Activated CD8-positive, alpha-beta T cell treated with anti-CD3 and anti-CD28 coated beads, Interleukin-2, amount 10 ng/mL, durations not matched to agents 7 days and 5 days (primary cell): Measurements from ENCODE around the gene F10. TPM values are rescaled to one million over a fixed set of nuclear protein-coding genes. Genes with fewer than 3 reads are reported as not detected.
"Not testable (repeated sequence)": the region's sequence is repeated elsewhere in the genome, so short reads cannot be mapped to it uniquely, and the experiment has no call there.

Experiments
- ATAC-seq: fragments of 150-1000 bp; cut with Tn5 transposase; one replicate; pipeline ENCODE4 v1.10.0; 2021; ENCODE audit warnings: moderate library complexity
- CTCF ChIA-PET: fragments of 350-600 bp; sonication (Branson Sonifier 250); formaldehyde crosslinking; loops from one replicate; lab custom pipeline; 2021; ENCODE audit warnings: antibody characterized with exemption; lab: Charles Lee
- POLR2A ChIA-PET: fragments of 350-600 bp; sonication (Branson Sonifier 250); formaldehyde crosslinking; loops from one replicate; lab custom pipeline; 2021; ENCODE audit warnings: antibody characterized with exemption; lab: Charles Lee
- DNase-seq: peaks from one replicate; pipeline ENCODE4 v3.0.0-alpha.2; 2020
- H3K27ac Mint-ChIP-seq: one replicate; pipeline ENCODE4 v1.8.0; 2021; ENCODE audit warnings: mild to moderate bottlenecking, mixed read lengths
- H3K27me3 Mint-ChIP-seq: one replicate; pipeline ENCODE4 v1.8.0; 2021; ENCODE audit warnings: low read depth, mixed read lengths
- H3K36me3 Mint-ChIP-seq: one replicate; pipeline ENCODE4 v1.8.0; 2021; ENCODE audit warnings: low read depth, mixed read lengths
- H3K4me1 Mint-ChIP-seq: one replicate; pipeline ENCODE4 v1.8.0; 2021; ENCODE audit warnings: low read depth, mixed read lengths
- H3K4me3 Mint-ChIP-seq: one replicate; pipeline ENCODE4 v1.8.0; 2021; ENCODE audit warnings: mild to moderate bottlenecking, mixed read lengths
- H3K9me3 Mint-ChIP-seq: one replicate; pipeline ENCODE4 v1.8.0; 2022; ENCODE audit warnings: mixed read lengths; ENCODE audit not compliant: insufficient read depth
- total RNA-seq, 2 experiments: library from RNA; stranded (reverse); gene quantifications; one replicate each; pipeline ENCODE4 v1.2.3, GENCODE V29; 2021

Gene F10
- total RNA-seq, 2 experiments from 2014 or later: not detected

GRCh38 chr13:113096745-113097305 is 25.8 kb upstream of the F10 start:
- H3K27ac Mint-ChIP-seq: no peak overlapping the region
- H3K4me3 Mint-ChIP-seq: no peak overlapping the region
- no peaks in the 10 kb centered on the region for H3K9me3 Mint-ChIP-seq
- POLR2A ChIA-PET: no interaction called here
- ATAC-seq (no peak), DNase-seq (no peak)
- H3K4me1 Mint-ChIP-seq: no peaks in the 10 kb centered on the region
- no peaks in the 10 kb centered on the region for H3K36me3 Mint-ChIP-seq
- no peaks in the 10 kb centered on the region for H3K27me3 Mint-ChIP-seq
- CTCF ChIA-PET: no interaction called here

DNA sequence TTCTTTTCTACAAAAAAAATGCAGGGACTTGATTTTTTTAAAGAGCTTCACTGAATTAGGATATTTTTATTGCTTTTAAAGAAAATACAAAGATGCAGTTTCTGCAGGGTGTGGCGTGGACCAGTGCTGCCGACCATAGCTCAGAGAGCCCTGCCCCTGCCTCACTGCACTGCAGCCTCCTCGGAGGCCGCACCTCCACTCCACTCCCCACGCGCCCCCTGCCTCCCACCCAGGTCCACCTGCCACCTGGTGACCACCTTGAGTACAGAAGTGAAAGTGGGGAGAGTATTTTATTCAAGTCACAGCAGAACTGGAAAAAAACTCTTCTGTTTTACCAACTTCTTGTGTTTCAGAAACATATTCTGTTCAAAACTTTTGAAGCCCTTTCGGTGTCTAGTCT is 24.9 kb upstream of the F10 start:
- Mint-ChIP-seq H3K9me3 (no peaks in the 10 kb centered on the region), H3K4me1 (no peaks in the 10 kb centered on the region), H3K27me3 (no peaks in the 10 kb centered on the region), H3K27ac (no peak overlapping the region), H3K4me3 (no peak overlapping the region), H3K36me3 (no peaks in the 10 kb centered on the region)
- no peak for ATAC-seq
- POLR2A ChIA-PET: no interaction called here
- CTCF ChIA-PET: no interaction called here
- no peak for DNase-seq

GRCh38 chr13:113098162-113098732 is 24.4 kb upstream of the F10 start:
- Mint-ChIP-seq H3K36me3 (no peaks in the 10 kb centered on the region), H3K27me3 (no peaks in the 10 kb centered on the region), H3K9me3 (no peaks in the 10 kb centered on the region), H3K27ac (no peak overlapping the region), H3K4me3 (no peak overlapping the region), H3K4me1 (no peaks in the 10 kb centered on the region)
- ATAC-seq: no peak
- no peak for DNase-seq
- ChIA-PET CTCF (no interaction called here), POLR2A (no interaction called here)

DNA sequence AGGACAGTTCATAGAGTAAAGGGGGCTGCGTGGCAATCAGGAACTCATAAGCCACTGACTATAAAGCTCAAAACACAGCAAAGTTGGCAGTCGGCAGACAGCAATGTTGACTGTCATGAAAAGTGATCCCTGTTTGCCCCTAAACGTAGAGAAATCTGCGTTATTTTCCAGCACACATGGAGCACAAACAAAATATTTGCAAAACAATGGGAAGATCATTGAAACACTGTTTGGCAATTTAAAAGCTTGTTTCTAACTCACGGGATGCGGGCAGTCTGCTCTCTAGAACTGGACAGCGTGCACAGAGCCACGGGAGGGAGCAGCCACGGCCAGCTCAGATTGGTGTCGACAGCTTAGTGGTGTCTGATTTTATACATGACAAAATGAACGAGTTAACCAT is 23.5 kb upstream of the F10 start:
- Mint-ChIP-seq H3K4me3 (no peak overlapping the region), H3K9me3 (no peaks in the 10 kb centered on the region), H3K27me3 (no peaks in the 10 kb centered on the region), H3K27ac (no peak overlapping the region), H3K36me3 (no peaks in the 10 kb centered on the region), H3K4me1 (no peaks in the 10 kb centered on the region)
- no peak for DNase-seq
- no peak for ATAC-seq
- POLR2A ChIA-PET: no interaction called here
- CTCF ChIA-PET: no interaction called here

DNA sequence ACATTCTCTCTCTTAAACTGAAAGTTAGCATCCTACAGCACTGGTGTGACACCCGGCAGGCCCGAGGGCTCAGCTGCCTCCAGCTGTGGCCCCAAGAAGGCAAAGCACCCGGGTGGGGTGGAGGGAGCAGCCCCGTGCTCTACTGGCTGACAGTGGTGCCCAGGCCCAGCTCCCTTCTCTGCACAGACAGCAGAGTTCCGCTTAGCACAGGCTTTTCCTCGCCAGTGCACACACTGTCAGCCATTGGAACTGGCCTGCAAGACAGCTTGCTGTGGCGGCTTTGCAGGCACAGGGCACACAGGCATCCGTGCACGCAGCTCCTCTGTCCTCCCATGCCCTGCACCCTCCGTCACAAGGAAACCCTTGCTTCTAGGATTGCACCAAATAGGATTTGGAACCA is 20.3 kb upstream of the F10 start:
- POLR2A ChIA-PET, DNase-seq, H3K4me3 Mint-ChIP-seq, CTCF ChIA-PET, H3K27ac Mint-ChIP-seq, H3K9me3 Mint-ChIP-seq, H3K27me3 Mint-ChIP-seq, ATAC-seq, H3K4me1 Mint-ChIP-seq, H3K36me3 Mint-ChIP-seq: not testable (repeated sequence)

DNA sequence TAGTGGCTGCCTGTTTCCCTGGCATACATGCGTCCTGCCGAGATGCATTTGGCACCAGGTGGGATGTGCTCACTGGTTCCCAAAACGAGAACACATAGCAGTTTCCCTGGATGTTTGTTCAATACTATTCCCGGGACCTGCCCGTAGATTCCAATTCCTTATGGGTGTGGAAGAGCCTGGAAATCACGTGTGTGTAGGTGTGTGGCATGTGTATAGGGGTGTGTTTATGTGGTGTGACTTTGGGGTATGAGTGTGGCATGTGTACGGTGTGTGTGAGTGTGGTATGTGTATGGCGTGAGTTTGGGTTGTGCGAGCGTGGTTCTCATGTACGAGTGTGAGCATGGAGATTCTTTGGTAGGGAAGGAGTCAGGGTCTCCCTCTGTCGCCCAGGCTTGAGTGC is 19.9 kb upstream of the F10 start:
- Mint-ChIP-seq H3K4me1 (no peaks in the 10 kb centered on the region), H3K9me3 (no peaks in the 10 kb centered on the region), H3K27me3 (no peaks in the 10 kb centered on the region), H3K4me3 (no peak overlapping the region), H3K27ac (no peak overlapping the region), H3K36me3 (no peaks in the 10 kb centered on the region)
- ATAC-seq (no peak), DNase-seq (no peak)
- POLR2A ChIA-PET: no interaction called here
- CTCF ChIA-PET: no interaction called here

- CTCF ChIA-PET: no interaction called here
- Mint-ChIP-seq H3K36me3 (no peaks in the 10 kb centered on the region), H3K4me3 (no peak overlapping the region), H3K9me3 (no peaks in the 10 kb centered on the region), H3K4me1 (no peaks in the 10 kb centered on the region), H3K27ac (no peak overlapping the region), H3K27me3 (no peaks in the 10 kb centered on the region)
- ATAC-seq (no peak), DNase-seq (no peak)
- POLR2A ChIA-PET: no interaction called here
Observed at GRCh38 chr13:113103646-113104045, 19.0 kb upstream of the F10 start.

GRCh38 chr13:113105032-113105920 is 17.3 kb upstream of the F10 start, which contains the start of gene F7:
TSS of gene F7 (plus strand) at chr13:113105791. CDS start at chr13:113105842, 51 bp downstream.
- no peak within 1 kb of the TSS for H3K27ac Mint-ChIP-seq
- peaks cover 4% of the 10 kb centered on the region for H3K27me3 Mint-ChIP-seq
- H3K4me1 Mint-ChIP-seq: peaks cover 3% of the 10 kb centered on the region
- no peak for ATAC-seq
- ChIA-PET POLR2A (no interaction called here), CTCF (no interaction called here)
- H3K9me3 Mint-ChIP-seq: no peaks in the 10 kb centered on the region
- no peak within 1 kb of the TSS for H3K4me3 Mint-ChIP-seq
- peaks cover 1% of the 10 kb centered on the region for H3K36me3 Mint-ChIP-seq
- DNase-seq: no peak

DNA sequence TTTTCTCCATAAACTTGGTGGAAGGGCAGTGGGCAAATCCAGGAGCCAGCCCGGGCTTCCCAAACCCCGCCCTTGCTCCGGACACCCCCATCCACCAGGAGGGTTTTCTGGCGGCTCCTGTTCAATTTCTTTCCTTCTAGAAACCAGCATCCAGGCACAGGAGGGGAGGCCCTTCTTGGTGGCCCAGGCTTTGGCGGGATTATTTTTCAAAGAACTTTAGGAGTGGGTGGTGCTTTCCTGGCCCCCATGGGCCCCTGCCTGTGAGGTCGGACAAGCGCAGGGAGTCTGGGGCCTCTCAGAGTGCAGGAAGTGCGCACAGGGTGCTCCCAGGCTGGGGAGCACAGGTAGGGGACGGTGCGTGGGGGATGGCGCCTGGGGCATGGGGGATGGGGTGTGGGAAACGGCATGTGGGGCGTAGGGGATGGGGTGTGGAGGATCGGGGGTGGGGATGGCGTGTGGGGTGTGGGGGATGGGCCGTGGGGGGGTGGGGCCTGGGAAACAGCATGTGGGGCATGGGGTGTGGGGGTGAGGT is 16.6 kb upstream of the F10 start:
- H3K27me3 Mint-ChIP-seq: peaks cover 4% of the 10 kb centered on the region
- CTCF ChIA-PET: no interaction called here
- H3K4me1 Mint-ChIP-seq: peaks cover 3% of the 10 kb centered on the region
- POLR2A ChIA-PET: no interaction called here
- ATAC-seq: no peak
- H3K4me3 Mint-ChIP-seq: no peak overlapping the region
- H3K27ac Mint-ChIP-seq: no peak overlapping the region
- peaks cover 1% of the 10 kb centered on the region for H3K36me3 Mint-ChIP-seq
- DNase-seq: no peak
- H3K9me3 Mint-ChIP-seq: no peaks in the 10 kb centered on the region

DNA sequence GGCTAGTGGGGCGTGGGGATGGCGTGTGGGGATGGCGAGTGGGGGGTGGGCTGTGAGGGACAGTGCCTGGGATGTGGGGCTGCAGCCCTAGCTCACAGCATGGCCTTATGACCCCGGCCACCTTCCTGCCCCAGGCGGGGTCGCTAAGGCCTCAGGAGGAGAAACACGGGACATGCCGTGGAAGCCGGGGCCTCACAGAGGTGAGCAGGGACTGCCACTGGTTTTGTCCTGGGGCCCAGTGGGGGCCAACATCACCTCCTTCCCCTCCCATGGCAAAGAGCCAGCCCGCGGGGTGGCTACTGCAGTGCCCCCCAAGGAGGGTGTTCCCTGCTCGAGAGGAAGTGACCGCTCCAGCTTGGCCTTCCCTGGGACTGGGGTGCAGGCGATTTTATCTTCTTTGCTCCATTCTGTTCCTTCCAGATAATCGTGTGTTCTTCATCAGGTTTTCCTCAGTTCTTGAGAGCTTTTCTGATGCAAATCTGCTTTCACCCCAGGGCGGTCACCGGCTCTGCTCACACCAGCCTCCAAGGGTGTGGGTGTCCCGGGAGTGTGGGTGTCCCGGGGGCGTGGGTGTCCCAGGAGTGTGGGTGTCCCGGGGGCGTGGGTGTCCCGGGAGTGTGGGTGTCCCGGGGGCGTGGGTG is 15.8 kb upstream of the F10 start:
- CTCF ChIA-PET: no interaction called here
- ATAC-seq (no peak), DNase-seq (no peak)
- POLR2A ChIA-PET: no interaction called here
- Mint-ChIP-seq H3K27me3 (peaks cover 4% of the 10 kb centered on the region), H3K9me3 (no peaks in the 10 kb centered on the region), H3K4me1 (peaks cover 3% of the 10 kb centered on the region), H3K4me3 (no peak overlapping the region), H3K27ac (no peak overlapping the region), H3K36me3 (peaks cover 1% of the 10 kb centered on the region)

DNA sequence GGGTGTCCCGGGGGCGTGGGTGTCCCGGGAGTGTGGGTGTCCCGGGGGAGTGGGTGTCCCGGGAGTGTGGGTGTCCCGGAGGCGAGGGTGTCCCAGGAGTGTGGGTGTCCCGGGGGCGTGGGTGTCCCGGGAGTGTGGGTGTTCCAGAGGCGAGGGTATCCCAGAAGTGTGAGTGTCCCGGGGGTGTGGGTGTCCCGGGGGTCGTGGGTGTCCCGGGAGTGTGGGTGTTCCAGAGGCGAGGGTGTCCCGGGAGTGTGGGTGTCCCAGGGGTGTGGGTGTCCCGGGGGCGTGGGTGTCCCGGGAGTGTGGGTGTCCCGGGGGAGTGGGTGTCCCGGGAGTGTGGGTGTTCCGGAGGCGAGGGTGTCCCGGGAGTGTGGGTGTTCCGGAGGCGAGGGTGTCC is 14.1 kb upstream of the F10 start:
- ATAC-seq, DNase-seq, CTCF ChIA-PET, H3K27me3 Mint-ChIP-seq, H3K4me1 Mint-ChIP-seq, H3K27ac Mint-ChIP-seq, H3K4me3 Mint-ChIP-seq, H3K9me3 Mint-ChIP-seq, POLR2A ChIA-PET, H3K36me3 Mint-ChIP-seq: not testable (repeated sequence)
